Activated T-helper 17 cell treated with anti-CD3 and anti-CD28 coated beads, Interleukin-2, amount 50 U/mL, for 72 hours (primary cell): ENCODE measurements around the gene NGDN. TPM values are rescaled to one million over a fixed set of nuclear protein-coding genes. Genes with fewer than 3 reads are reported as not detected.

Experiments used
- ATAC-seq: fragments of 150-1000 bp; cut with Tn5 transposase; replicated peaks from 2 replicates; pipeline ENCODE4 v1.10.0; 2021; ENCODE audit warnings: mild to moderate bottlenecking, moderate library complexity
- H3K27ac Mint-ChIP-seq: one replicate; pipeline ENCODE4 v1.8.0; 2022; ENCODE audit warnings: mixed read lengths
- H3K27me3 Mint-ChIP-seq: one replicate; pipeline ENCODE4 v1.8.0; 2022; ENCODE audit warnings: mixed read lengths
- H3K36me3 Mint-ChIP-seq: one replicate; pipeline ENCODE4 v1.8.0; 2022; ENCODE audit warnings: low read depth, mild to moderate bottlenecking, mixed read lengths
- H3K4me1 Mint-ChIP-seq: one replicate; pipeline ENCODE4 v1.8.0; 2022; ENCODE audit warnings: mixed read lengths
- H3K4me3 Mint-ChIP-seq: one replicate; pipeline ENCODE4 v1.8.0; 2022; ENCODE audit warnings: mild to moderate bottlenecking, mixed read lengths
- H3K9me3 Mint-ChIP-seq: one replicate; pipeline ENCODE4 v1.8.0; 2022; ENCODE audit warnings: mixed read lengths
- total RNA-seq, 2 donors: library from RNA; stranded (reverse); gene quantifications; one replicate each; pipeline ENCODE4 v1.2.3, GENCODE V29; 2022

Gene NGDN
- total RNA-seq, 2 donors from 2014 or later = 43.5 to 53.1 TPM

- H3K4me1 Mint-ChIP-seq = peaks cover 5% of the 10 kb centered on the region
- no peak for ATAC-seq
- H3K27ac Mint-ChIP-seq = no peak overlapping the region
- no peaks in the 10 kb centered on the region for H3K27me3 Mint-ChIP-seq
- no peaks in the 10 kb centered on the region for H3K9me3 Mint-ChIP-seq
- no peak overlapping the region for H3K4me3 Mint-ChIP-seq
- peaks cover 53% of the 10 kb centered on the region for H3K36me3 Mint-ChIP-seq
These were observed 12.0 kb downstream of the NGDN start for GRCh38 chr14:23481362-23481970.

GRCh38 chr14:23481979-23482822 lies 12.7 kb downstream of the NGDN start:
- Mint-ChIP-seq H3K27me3 (no peaks in the 10 kb centered on the region), H3K4me1 (peaks cover 1% of the 10 kb centered on the region), H3K9me3 (no peaks in the 10 kb centered on the region), H3K36me3 (peaks cover 60% of the 10 kb centered on the region), H3K27ac (no peak overlapping the region), H3K4me3 (no peak overlapping the region)
- ATAC-seq = no peak

- H3K27ac Mint-ChIP-seq = no peak overlapping the region
- no peak for ATAC-seq
- no peaks in the 10 kb centered on the region for H3K27me3 Mint-ChIP-seq
- no peaks in the 10 kb centered on the region for H3K9me3 Mint-ChIP-seq
- no peak overlapping the region for H3K4me3 Mint-ChIP-seq
- H3K4me1 Mint-ChIP-seq = no peaks in the 10 kb centered on the region
- peaks cover 66% of the 10 kb centered on the region for H3K36me3 Mint-ChIP-seq
These were observed 13.3 kb downstream of the NGDN start for GRCh38 chr14:23482823-23483148.

- Mint-ChIP-seq H3K27ac (no peak overlapping the region), H3K27me3 (no peaks in the 10 kb centered on the region), H3K9me3 (no peaks in the 10 kb centered on the region), H3K4me1 (no peaks in the 10 kb centered on the region), H3K36me3 (peaks cover 71% of the 10 kb centered on the region), H3K4me3 (no peak overlapping the region)
- ATAC-seq = no peak
These were observed 13.8 kb downstream of the NGDN start for GRCh38 chr14:23483236-23483854.

- no peaks in the 10 kb centered on the region for H3K27me3 Mint-ChIP-seq
- H3K4me1 Mint-ChIP-seq = no peaks in the 10 kb centered on the region
- no peak overlapping the region for H3K4me3 Mint-ChIP-seq
- no peak for ATAC-seq
- H3K27ac Mint-ChIP-seq = no peak overlapping the region
- peaks cover 74% of the 10 kb centered on the region for H3K36me3 Mint-ChIP-seq
- H3K9me3 Mint-ChIP-seq = no peaks in the 10 kb centered on the region
These were observed 15.8 kb downstream of the NGDN start for GRCh38 chr14:23485326-23485725.

GRCh38 chr14:23486036-23486435 lies 16.5 kb downstream of the NGDN start:
- peak overlapping the region; percentile 6 for H3K27ac Mint-ChIP-seq
- no peak overlapping the region for H3K4me3 Mint-ChIP-seq
- no peaks in the 10 kb centered on the region for H3K9me3 Mint-ChIP-seq
- H3K4me1 Mint-ChIP-seq = no peaks in the 10 kb centered on the region
- no peak for ATAC-seq
- H3K27me3 Mint-ChIP-seq = no peaks in the 10 kb centered on the region
- H3K36me3 Mint-ChIP-seq = peaks cover 72% of the 10 kb centered on the region

- H3K27me3 Mint-ChIP-seq = no peaks in the 10 kb centered on the region
- H3K27ac Mint-ChIP-seq = no peak overlapping the region
- no peak overlapping the region for H3K4me3 Mint-ChIP-seq
- peaks cover 63% of the 10 kb centered on the region for H3K36me3 Mint-ChIP-seq
- no peaks in the 10 kb centered on the region for H3K9me3 Mint-ChIP-seq
- no peak for ATAC-seq
- H3K4me1 Mint-ChIP-seq = no peaks in the 10 kb centered on the region
These were observed 17.7 kb downstream of the NGDN start for GRCh38 chr14:23487216-23487615.

GRCh38 chr14:23492618-23493272 lies 23.2 kb downstream of the NGDN start:
- no peak for ATAC-seq
- Mint-ChIP-seq H3K4me3 (no peak overlapping the region), H3K4me1 (no peaks in the 10 kb centered on the region), H3K36me3 (peaks cover 30% of the 10 kb centered on the region), H3K9me3 (no peaks in the 10 kb centered on the region), H3K27me3 (no peaks in the 10 kb centered on the region), H3K27ac (no peak overlapping the region)

GRCh38 chr14:23494223-23494622 lies 24.7 kb downstream of the NGDN start:
- peaks cover 18% of the 10 kb centered on the region for H3K36me3 Mint-ChIP-seq
- H3K27ac Mint-ChIP-seq = no peak overlapping the region
- no peak overlapping the region for H3K4me3 Mint-ChIP-seq
- no peaks in the 10 kb centered on the region for H3K27me3 Mint-ChIP-seq
- H3K4me1 Mint-ChIP-seq = no peaks in the 10 kb centered on the region
- ATAC-seq = no peak
- H3K9me3 Mint-ChIP-seq = no peaks in the 10 kb centered on the region

- Mint-ChIP-seq H3K4me1 (peaks cover 5% of the 10 kb centered on the region), H3K27ac (peak overlapping the region; percentile 45), H3K9me3 (no peaks in the 10 kb centered on the region), H3K4me3 (peak overlapping the region; percentile 60), H3K27me3 (no peaks in the 10 kb centered on the region), H3K36me3 (no peaks in the 10 kb centered on the region)
- ATAC-seq = no peak
These were observed 42.7 kb downstream of the NGDN start for GRCh38 chr14:23512156-23512555.

GRCh38 chr14:23513005-23513817 lies 43.7 kb downstream of the NGDN start:
- H3K27me3 Mint-ChIP-seq = no peaks in the 10 kb centered on the region
- no peak overlapping the region for H3K4me3 Mint-ChIP-seq
- H3K4me1 Mint-ChIP-seq = peaks cover 5% of the 10 kb centered on the region
- H3K9me3 Mint-ChIP-seq = no peaks in the 10 kb centered on the region
- no peak for ATAC-seq
- no peaks in the 10 kb centered on the region for H3K36me3 Mint-ChIP-seq
- H3K27ac Mint-ChIP-seq = peak overlapping the region; percentile 39

GRCh38 chr14:23513818-23514643 lies 44.5 kb downstream of the NGDN start:
- Mint-ChIP-seq H3K36me3 (no peaks in the 10 kb centered on the region), H3K27me3 (no peaks in the 10 kb centered on the region), H3K4me3 (no peak overlapping the region), H3K27ac (peak overlapping the region; percentile 39), H3K4me1 (peaks cover 5% of the 10 kb centered on the region), H3K9me3 (no peaks in the 10 kb centered on the region)
- ATAC-seq = no peak

GRCh38 chr14:23514644-23514957 lies 45.1 kb downstream of the NGDN start:
- Mint-ChIP-seq H3K4me1 (peaks cover 5% of the 10 kb centered on the region), H3K36me3 (no peaks in the 10 kb centered on the region), H3K4me3 (no peak overlapping the region), H3K27me3 (no peaks in the 10 kb centered on the region), H3K9me3 (no peaks in the 10 kb centered on the region), H3K27ac (no peak overlapping the region)
- no peak for ATAC-seq
